NCI-H69 (cell line): ENCODE data around the gene FAM120A.

Experiments used
- DNase-seq: peaks from one replicate; lab custom pipeline; 2025; lab: John Stamatoyannopoulos, UW

FAM120A gene

DNA sequence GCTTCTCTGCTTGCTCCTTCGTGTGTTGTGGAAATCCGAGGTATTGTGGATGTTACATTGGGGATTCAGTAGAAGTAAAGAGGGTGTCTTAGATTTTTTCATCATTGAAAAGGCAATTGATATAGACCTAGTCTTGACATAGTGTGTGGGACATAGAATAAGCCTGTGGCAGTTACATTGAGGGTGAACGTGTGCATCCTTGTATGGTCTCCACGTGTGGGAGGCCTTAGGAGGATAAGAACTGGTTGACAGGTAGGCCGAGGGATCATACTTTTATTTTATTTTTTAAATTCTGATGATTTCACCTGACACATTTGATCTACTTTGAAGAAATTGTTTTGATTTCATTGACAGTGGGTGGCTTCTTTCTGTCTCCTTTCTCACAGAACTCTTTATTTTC lies 18.9 kb downstream of the FAM120A start:
- DNase-seq: no peak

DNA sequence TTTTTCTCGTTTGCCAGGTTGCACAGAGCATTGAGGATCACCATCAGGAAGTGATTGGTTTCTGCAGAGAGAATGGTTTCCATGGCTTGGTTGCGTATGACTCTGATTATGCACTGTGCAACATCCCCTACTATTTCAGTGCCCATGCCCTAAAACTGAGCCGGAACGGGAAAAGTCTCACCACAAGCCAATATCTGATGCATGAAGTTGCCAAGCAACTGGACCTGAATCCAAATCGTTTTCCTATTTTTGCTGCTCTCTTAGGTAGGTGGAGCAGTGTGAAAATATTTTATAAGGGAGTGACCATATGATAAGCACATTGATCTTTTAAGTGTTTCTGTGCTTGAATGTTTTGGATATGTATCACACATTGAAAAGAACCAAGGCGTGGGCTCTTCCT lies 19.6 kb downstream of the FAM120A start:
- DNase-seq: no peak

DNA sequence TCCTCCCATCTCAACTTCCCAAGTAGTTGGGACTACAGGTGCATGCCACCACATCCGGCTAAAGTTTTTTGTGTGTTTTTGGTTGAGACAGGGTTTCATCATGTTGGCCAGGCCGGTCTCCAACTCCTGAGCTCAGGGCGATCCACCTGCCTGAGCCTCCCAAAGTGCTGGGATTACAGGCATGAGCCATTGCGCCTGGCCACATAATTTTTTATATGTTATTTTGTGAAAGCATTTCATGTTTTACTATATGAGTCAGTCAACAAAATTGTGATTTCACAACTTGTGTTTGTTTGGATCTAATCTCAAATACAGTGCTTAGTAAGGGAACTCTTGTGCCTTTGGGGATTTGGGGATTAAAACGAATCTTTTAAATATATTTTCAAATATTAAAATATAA lies 21.9 kb downstream of the FAM120A start:
- no peak for DNase-seq

DNA sequence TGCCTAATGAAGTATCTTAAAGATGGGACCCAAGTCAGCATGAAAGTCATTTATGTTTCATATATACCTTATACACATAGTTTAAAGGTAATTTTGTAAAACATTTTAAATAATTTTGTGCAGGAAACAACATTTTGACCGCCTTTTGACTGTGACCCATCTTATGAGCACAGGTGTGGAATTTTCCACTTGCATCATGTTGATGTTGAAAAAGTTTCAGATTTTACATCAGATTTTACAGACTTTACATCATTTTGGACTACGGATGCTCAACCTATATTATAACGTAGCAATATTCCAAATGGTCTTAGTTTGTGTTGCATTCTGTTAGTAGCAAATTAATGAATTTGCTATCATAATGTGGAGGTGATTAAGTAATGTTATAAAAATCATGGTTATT lies 23.6 kb downstream of the FAM120A start:
- no peak for DNase-seq

DNA sequence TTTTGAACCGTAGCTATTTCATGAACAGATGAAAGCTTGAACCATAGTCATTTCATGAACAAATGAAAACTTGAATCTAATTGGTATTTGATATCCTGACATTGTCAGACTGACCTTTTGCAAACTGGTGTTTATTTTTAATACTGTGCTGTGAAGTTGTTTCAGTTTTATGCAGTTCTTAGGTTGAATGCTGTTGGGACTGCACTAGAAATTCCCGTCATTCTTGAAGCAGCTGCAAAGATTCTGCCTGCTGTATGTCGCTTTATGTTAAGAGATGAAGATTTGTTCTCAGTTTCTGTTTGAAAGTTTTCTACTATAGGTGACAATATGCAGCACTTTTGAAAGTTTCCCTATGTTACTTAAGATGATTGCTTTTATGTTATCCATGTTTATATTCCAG lies 24.4 kb downstream of the FAM120A start:
- DNase-seq: no peak

DNA sequence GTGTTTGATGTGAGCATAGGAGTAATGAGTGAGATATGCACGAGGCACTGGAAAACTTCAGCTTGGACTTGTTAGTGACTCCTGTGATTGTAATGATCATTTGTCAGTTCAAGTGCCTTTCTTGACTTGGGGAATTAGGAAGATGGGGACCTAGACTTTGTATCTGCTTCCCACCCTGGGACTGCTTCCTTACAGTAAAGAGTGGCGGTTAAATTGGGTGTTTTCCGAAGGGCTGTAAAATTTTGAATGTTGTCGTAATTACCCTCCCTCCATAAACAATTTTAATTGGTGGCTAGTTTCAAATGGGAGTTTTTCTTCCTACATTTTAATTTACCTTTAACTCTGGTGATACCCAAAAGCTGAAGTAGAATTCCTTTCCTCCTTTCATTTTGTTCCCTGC lies 25.4 kb downstream of the FAM120A start:
- DNase-seq: no peak

DNA sequence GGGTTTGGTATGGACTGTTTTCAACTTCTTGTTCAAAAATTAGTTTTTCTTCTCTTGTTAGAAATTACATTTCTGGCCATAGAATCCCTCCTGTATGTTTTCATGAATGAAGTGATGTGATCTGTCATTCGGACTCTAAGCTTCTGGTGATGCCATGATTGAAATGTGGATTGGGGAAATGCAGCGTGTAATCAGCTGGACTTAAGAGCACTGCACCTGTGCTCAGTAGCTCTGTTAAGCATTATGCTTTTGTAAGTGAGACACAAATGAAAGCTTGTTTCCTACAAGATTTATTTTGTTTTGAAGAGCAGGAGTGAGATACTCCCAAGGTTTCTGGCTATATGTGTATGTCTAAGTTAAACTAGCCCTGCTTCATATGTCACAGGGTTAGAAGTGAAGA lies 25.9 kb downstream of the FAM120A start:
- no peak for DNase-seq

DNA sequence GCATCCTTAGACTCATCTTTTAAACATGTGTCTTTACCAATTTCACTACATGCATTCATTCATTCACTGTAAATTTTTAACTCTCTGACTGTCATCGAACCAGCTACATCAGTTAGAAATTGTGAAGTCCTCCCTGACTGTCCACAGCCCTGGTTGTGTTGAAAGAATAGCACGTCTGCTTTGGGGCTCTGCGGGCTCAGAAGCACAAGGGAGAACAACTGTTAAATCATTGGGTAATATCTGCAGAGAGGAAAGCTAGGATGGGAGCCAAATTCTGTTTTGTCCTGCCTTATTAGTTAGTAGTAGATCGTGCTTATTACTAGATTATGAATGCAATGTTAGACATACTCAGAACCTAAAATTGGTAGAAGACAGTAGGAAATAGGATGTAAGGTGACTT lies 28.2 kb downstream of the FAM120A start:
- DNase-seq: no peak

DNA sequence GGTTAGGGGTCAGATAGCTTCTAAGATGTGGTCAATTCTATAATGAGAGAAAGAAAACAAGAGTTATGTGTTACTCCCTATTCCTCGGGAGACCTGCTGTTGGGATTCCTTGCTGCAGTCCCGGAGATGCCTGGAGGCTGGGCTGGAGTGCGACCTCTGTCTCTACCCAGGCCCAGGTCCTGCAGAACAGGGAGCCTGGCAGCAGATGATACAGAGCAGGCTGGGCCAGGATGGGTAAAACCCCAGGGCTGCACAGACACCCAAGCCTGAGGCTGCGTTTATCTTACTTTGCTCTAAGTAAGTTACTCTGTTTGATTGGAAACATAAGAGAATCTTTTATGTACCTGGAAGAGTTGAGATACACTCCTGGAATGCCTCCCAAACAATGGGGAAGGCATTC lies 28.8 kb downstream of the FAM120A start:
- no peak for DNase-seq

DNA sequence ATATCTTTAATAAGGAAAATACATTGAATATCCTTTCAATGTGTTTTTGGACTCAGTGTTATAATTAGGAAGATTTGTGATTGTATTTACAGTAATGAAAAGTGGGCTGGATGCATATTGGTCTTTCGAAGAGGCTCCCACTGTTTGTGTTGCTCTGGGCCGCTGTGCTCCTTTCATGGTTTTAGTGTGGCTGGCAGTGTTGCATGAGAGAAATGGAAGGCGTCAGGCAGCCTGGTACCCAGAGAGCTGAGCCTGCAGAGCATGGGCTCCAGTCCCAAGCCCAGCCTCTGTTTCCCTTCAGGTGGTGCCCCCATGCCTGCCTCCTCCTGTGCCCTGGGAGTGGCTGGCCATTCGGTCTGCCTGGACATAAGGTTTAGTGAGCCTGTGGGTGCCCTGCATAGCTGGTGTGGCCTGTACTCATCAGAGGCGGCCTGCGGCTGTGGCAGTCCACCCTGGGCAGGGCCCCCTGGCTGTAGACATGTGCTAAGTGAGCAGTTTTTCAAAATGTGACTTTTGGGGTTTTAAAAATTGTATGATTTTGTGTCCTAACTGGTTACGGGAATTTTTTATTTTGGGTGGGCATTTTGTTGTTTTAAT lies 29.3 kb downstream of the FAM120A start:
- no peak for DNase-seq

DNA sequence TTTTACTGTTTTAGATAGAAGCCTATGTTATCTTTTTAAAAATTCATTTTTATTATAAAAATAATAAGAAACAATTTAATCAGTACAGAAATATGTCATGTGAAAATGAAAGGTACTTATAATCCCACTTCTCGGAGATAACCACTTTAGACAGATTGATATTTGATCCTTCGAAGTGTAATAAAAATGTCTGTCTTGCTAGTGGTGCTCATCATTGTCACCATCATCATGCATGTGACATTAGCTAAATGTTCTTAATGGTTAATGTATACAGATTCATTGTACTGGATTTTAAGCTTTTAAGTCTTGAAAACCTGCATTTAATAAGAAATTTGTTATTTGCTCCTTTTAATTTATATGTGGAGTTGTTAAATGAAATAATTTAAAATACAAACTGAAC lies 32.0 kb downstream of the FAM120A start:
- DNase-seq: no peak

DNA sequence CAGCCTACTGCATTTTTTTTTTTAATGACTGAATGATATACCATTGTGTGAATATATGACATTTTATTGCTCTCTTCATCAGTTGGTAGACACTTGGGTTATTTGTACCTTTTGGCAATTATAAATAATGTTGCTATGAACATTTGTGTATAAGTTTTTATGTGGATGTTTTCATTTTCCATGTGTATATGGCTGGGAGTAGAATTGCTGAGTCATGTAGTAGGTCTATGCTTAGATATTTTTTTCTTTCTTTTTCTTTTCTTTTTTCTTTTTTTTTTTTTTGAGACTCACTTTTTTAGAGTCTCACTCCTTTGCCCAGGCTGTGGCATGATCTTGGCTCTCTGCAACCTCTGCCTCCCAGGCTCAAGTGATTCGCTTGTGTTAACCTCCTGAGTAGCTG lies 34.8 kb downstream of the FAM120A start:
- DNase-seq: no peak

DNA sequence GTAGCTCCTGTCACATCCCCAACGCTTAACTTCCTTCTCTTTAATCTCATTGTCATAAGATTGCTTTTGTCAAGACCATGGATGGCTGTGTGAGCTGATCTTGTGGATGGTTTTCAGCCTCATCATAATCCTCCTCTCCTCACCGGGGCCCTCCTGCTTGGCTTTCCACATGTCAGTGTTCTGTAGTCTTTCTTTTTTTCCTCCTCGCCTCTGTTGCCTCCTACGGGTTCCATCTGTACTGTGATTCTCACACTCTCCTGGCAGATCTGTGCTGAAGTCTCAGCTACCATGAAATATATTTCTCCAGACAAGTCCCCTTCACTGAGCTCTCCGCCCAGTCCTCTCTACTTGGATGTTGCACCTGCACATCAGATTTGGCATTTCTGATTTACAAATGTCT lies 36.8 kb downstream of the FAM120A start:
- no peak for DNase-seq

DNA sequence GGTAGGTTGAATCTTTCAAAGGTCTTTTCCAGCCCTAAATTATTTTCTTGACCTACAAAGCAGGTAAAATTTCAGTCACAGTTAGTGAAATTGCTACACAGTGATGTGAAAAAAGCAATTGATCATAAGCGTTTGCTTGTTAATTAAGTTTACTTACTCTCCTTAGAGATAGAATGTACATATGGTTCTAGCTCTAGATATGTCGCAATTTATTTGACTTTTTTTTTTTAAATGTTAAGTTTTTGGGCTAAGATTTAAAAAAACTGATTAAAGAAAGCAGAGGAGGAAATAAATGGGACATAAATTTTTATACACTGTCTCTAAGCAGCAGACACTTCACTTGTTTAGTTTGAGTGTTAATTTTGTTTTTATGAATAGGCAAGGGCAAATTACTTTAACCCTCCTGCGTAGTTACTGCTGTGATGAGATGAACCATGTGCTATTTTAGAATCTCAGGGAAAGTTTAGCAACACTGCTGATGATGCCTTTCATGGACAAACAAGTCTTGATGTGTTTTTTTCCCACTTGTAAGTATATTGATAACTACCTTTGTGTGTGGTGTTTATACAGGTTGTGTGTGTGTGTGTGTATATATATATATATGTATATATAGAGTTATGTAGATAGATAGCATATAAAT lies 40.2 kb downstream of the FAM120A start:
- DNase-seq: no peak

DNA sequence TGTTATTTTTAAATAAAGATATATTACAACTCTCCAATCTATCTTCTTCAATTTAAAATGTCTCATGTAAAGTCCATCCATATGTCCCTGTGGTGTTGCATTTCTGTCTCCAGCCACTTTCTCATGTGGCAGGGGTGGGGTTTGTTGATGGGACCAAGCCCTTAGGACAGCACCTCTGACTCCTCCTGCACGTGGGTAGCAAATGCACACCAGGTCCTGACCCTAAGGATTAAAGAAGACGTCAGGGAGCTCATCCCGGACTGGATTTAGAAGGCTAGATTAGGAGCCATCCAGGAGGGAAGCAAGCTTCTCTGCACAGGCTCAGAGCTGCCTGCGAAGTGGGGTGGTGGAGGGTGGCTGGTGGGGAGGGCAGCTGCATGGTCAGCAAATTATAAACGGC lies 40.8 kb downstream of the FAM120A start:
- no peak for DNase-seq

DNA sequence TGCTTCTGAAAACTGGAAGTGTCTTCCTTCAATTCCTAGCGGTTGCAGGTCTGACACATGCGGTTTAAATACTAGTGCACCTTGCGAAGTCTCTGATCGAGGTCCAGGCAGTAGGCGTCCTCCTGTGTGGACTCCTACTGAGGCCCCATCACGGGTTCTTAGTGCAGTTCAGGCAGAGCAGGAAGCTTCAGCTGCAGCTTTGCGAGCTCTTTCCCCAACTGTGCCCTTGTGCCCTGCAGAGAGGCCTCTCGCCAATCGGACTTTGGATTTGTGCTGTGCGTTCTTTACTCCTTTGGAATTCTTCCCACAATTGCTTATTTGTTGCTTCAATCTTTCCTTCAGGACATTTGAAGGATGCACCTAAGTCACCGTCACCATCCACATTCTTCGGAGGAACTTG lies 42.5 kb downstream of the FAM120A start:
- DNase-seq: no peak

DNA sequence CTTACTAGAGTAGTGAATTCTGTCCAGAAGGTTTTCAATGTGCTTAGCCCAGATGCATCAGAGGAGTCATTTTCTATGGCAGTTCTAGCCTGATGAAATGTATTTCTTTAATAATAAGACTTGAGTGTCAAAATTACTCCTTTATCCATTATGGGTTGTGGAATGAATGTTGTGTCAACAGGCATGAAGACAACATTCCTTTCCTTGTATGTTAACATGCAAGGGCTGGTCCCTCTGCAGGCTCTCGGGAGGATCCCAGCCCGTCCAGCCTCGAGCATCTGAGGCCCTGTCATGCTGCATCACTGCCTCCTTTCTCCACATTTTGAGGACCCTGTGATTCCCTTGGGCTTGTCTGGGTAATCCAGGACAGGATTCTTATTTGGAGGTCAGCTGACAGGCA lies 44.8 kb downstream of the FAM120A start:
- no peak for DNase-seq

DNA sequence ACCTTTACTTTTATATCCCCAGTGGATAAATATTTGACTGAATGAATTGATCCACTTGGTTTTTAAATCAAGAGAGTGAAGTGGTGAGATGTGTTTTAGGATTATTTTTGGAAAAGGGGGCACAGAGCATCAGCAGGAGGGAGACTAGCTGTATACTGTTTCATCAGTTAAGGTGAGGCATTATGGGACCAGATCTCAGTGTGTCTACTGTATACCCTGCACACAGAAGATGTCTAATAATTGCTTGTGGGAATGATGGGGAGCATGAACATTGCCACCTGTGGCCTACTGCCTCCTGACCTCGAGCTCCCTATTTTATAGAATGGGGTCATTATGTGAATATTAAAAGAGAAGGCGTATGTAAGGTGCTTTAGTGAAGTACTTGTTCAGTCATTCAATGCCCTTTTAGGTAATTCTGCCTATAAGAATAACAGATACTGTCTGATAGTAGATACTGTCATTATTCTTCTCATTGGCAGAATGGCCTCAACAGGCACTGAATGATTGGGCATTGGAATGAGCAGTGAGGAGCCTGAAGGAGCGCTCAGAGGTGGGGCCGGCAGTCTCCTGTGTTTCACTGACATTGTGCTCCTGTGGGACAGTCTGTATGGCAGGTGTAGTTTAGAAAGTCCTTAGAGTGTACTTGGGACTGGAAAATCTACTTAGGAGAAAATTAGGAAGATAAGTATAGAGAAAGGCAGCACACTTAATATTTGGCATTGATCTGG lies 49.2 kb downstream of the FAM120A start:
- DNase-seq: no peak

DNA sequence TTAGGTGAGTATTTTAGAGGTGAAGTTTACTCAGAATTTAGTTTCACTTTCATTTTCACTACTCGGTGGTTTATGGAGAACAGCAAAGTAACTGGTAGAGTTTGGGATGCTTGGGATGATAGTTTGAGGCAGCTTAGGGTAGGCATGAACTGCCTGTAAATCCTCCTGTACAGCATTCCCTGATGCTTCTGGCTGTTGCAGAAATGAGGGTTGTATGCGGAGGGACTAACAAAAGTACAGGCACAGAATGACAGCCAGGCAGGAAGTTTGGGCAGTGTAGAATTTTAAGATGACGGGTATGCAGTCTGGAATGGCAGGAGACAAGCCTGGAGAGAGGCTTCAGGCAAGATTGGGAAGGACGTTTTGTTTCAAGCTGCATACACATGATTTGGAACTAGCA lies 49.9 kb downstream of the FAM120A start:
- no peak for DNase-seq

DNA sequence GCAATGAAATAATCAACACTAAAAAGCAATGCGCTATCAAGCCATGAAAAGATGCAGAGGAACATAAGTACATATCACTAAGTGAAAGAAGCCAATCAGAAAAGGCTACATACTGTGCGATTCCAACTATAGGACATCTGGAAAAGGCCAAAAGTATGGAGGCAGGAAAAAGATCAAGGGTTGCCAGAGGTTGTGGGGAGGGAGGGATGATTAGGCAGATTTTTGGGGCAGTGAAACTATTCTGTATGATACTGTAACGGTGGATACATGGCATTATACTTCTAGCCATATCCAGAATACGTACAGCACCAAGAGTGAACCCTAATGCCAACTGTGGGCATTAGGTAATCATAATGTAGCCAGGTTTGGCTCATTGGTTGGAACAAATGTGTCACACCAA lies 51.9 kb downstream of the FAM120A start:
- DNase-seq: no peak

DNA sequence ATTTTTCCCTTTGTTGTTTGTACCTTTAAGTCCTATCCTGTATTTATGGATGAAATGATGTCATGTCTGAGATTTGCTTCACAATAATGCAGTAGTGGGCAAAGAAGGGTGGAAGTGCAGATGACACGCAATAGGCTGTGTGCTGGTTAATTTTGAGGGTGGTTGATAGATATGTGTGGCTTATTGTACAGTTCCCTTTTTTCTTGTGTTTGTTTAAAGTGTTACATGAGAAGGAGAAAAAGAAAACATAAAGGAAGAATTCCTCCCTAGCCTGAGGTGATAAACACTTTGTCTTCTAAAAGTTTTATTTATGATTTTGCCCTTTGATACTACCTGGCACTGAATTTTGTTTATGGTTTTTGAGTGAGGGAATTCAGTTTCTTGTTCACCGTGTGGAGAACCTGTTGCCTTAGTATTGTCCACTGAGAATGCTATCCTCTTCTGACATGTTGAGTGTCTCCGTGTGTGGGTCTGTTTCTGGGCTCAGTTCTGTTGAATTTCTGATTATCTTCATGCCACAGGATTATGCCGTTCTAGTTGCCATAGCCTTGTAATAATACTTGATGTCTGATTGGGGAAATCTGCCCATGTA lies 54.2 kb downstream of the FAM120A start:
- DNase-seq: no peak

DNA sequence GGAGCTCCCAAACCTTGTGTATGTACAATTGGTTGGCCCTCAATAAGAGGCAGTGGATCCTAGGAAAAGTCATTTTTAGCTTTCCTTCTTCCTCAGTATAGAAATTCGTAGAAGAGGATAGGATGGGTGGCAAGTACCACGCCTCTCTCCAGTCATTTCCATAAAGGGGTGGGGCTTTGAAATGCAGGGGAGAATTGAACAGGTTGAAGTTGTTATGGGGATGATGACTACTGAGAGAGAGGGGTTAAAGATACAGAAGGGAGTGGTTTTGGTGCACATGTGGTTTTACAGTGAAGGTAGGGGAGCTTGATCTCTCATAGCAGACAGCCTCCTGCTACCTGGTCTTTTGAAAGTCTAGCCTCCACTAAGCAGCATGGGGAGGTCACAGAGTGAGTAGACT lies 56.3 kb downstream of the FAM120A start:
- DNase-seq: no peak

DNA sequence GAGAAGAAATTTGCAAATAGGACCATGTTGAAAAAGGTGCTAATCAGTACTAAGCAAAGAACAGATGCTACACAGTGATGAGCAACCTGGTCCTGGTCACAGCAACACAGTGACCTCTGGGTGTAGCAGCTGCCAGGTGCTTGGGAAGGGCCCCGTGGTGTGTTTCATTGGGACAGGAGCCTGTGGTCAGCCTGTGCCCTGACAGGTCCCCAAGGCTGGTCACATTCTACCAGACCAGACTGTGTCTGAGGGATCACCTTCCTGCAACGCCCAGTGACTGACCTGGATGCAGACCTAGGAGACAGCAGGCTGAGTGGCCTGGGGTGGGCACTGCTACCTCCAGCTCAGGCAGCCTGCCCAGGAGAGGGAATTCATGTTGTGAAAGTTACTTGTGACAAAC lies 56.7 kb downstream of the FAM120A start:
- DNase-seq: no peak
